ENCODE data around the gene STK25. TPM values are rescaled to one million over a fixed set of nuclear protein-coding genes. Genes with fewer than 3 reads are reported as not detected.

The STK25 gene
- polyA plus RNA-seq, 1 donor from 2014 or later = 580 TPM

DNA sequence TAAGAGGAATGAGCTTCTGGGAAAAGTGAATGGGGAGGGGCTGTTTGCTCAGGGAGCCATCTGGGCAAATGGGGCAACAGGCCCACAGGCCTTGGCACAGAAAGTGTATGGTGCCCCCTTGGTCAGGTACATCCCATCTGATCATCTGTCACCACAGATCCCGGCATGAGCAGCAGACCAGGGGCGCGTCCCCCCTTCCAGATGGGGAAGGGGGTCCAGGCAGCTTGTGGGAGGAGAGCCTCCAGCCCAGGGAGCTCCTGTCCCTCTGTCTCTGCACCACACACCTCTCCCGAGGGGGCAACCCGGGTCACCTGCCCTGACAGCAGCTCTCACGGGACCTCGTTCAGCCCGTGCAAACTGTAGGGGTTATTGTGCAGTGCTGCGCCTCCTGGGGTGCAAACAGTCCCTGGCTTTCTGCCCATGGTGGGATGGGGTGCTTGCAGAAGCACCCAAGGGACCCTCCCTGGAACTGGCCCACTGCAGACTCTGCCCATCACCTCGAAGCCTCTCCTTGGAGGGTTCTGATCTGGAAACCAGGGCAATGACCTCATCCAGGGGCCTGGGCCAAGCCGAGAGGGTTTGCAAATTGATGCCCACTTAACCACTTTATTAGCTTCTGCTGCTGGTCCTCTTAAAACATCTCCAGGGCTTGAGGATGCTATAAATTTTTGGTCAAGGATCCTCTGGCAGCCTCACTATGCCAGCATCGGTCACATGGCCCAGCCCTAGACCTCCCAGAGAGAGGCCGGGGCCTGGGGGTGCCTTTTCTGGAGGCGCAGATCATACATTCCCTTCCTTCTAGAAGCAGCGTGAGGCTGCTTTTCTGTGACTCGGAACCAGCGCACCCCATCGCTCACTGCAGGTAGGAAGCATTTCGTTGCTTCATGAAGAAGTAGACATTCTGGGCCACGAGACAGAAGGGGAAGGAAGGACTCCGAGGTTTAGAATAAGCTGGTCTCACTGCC, 42.5 kb upstream of the STK25 start:
- no peak overlapping the region for H2AFZ ChIP-seq (ENCODE audit: low read depth, low read length)
- no peak overlapping the region for H3K4me3 ChIP-seq (ENCODE audit: low read length)
- H3K36me3 ChIP-seq (ENCODE audit: insufficient read depth, low read length) = no peaks in the 10 kb centered on the region
- no peaks in the 10 kb centered on the region for H3K27me3 ChIP-seq (ENCODE audit: insufficient read depth, low read depth, low read length)
- H3K9me2 ChIP-seq (ENCODE audit: insufficient read depth, low read length) = no peaks in the 10 kb centered on the region
- peaks cover 2% of the 10 kb centered on the region for H3K9me3 ChIP-seq (ENCODE audit: low read length)
- no peak overlapping the region for H3K27ac ChIP-seq (ENCODE audit: low read length)
- H4K20me1 ChIP-seq (ENCODE audit: insufficient read depth) = no peaks in the 10 kb centered on the region
- H3K9ac ChIP-seq (ENCODE audit: low read length) = no peak overlapping the region
- H3K79me2 ChIP-seq (replicated peaks; ENCODE audit: insufficient read depth, low read length) = no peaks in the 10 kb centered on the region
- no peak overlapping the region for H3K4me2 ChIP-seq (ENCODE audit: low read length)
- no peak for TF ChIP-seq TAF1 (IDR thresholded peaks at IDR 0.05; ENCODE audit: low read depth)
- TF ChIP-seq MXI1 (conservative IDR thresholded peaks at IDR 0.05; ENCODE audit: poor library complexity, severe bottlenecking) = no peak
- TF ChIP-seq EZH2 (IDR thresholded peaks at IDR 0.05; ENCODE audit: borderline replicate concordance, insufficient read depth, low read length, poor library complexity, severe bottlenecking) = no peak
- TF ChIP-seq SMC3 (conservative IDR thresholded peaks at IDR 0.05; ENCODE audit: poor library complexity) = no peak
- no peak for TF ChIP-seq POLR2AphosphoS5 (IDR thresholded peaks at IDR 0.05)
- no peak for TF ChIP-seq RAD21 (conservative IDR thresholded peaks at IDR 0.05)
- TF ChIP-seq EP300 (conservative IDR thresholded peaks at IDR 0.05; ENCODE audit: poor library complexity, severe bottlenecking) = no peak
- no peak for TF ChIP-seq CTCF (IDR thresholded peaks at IDR 0.05; ENCODE audit: poor library complexity, severe bottlenecking)
- no peak for TF ChIP-seq REST (IDR thresholded peaks at IDR 0.05; ENCODE audit: borderline replicate concordance)
- H3F3A ChIP-seq (ENCODE audit: insufficient read depth, low read length, poor library complexity, severe bottlenecking) = no peaks in the 10 kb centered on the region

GRCh38 chr2:241548451-241548835, 40.1 kb upstream of the STK25 start:
- H3K4me3 ChIP-seq (ENCODE audit: low read length) = no peak overlapping the region
- H3F3A ChIP-seq (ENCODE audit: insufficient read depth, low read length, poor library complexity, severe bottlenecking) = no peaks in the 10 kb centered on the region
- no peaks in the 10 kb centered on the region for H3K9me3 ChIP-seq (ENCODE audit: low read length)
- H3K27ac ChIP-seq (ENCODE audit: low read length) = no peak overlapping the region
- H3K27me3 ChIP-seq (ENCODE audit: insufficient read depth, low read depth, low read length) = no peaks in the 10 kb centered on the region
- H3K9ac ChIP-seq (ENCODE audit: low read length) = no peak overlapping the region
- no peaks in the 10 kb centered on the region for H4K20me1 ChIP-seq (ENCODE audit: insufficient read depth)
- H3K9me2 ChIP-seq (ENCODE audit: insufficient read depth, low read length) = no peaks in the 10 kb centered on the region
- H2AFZ ChIP-seq (ENCODE audit: low read depth, low read length) = no peak overlapping the region
- no peak overlapping the region for H3K4me2 ChIP-seq (ENCODE audit: low read length)
- H3K36me3 ChIP-seq (ENCODE audit: insufficient read depth, low read length) = no peaks in the 10 kb centered on the region
- H3K79me2 ChIP-seq (replicated peaks; ENCODE audit: insufficient read depth, low read length) = no peaks in the 10 kb centered on the region
- TF ChIP-seq RAD21 (conservative IDR thresholded peaks at IDR 0.05) (no peak), SMC3 (conservative IDR thresholded peaks at IDR 0.05; ENCODE audit: poor library complexity) (no peak), MXI1 (conservative IDR thresholded peaks at IDR 0.05; ENCODE audit: poor library complexity, severe bottlenecking) (no peak), CTCF (IDR thresholded peaks at IDR 0.05; ENCODE audit: poor library complexity, severe bottlenecking) (no peak), EP300 (conservative IDR thresholded peaks at IDR 0.05; ENCODE audit: poor library complexity, severe bottlenecking) (no peak), EZH2 (IDR thresholded peaks at IDR 0.05; ENCODE audit: borderline replicate concordance, insufficient read depth, low read length, poor library complexity, severe bottlenecking) (no peak), REST (IDR thresholded peaks at IDR 0.05; ENCODE audit: borderline replicate concordance) (no peak), TAF1 (IDR thresholded peaks at IDR 0.05; ENCODE audit: low read depth) (no peak), POLR2AphosphoS5 (IDR thresholded peaks at IDR 0.05) (no peak)
